Left cardiac atrium (tissue), 4 donors: ENCODE measurements around the gene APLF. TPM values are rescaled to one million over a fixed set of nuclear protein-coding genes. Genes with fewer than 3 reads are reported as not detected.
"Not testable (repeated sequence)": the region's sequence is repeated elsewhere in the genome, so short reads cannot be mapped to it uniquely, and the experiment has no call there.

Experiments used
- ATAC-seq, 2 donors: fragments of 200-7000 bp; cut with Tn5 transposase; one replicate each; pipeline ENCODE4 v1.9.1; 2020; ENCODE audit warnings: mild to moderate bottlenecking in 2 of 2, moderate library complexity in 2 of 2
- DNase-seq: peaks from one replicate; pipeline ENCODE4 v3.0.0-alpha.2; 2020
- intact Hi-C, 2 donors: fragments of 100-400 bp; cut with DNase I; formaldehyde crosslinking; loops; one replicate each; pipeline versions ENCODE4 v1.14.1 to v1.15.1; 2022 to 2023
- total RNA-seq, 2 donors: library from RNA; stranded (reverse); fragmentation: NEBNext Ultra II Directional; extraction: Animal tissue kit (Norgen Biotek cat#: 25700); gene quantifications; one replicate each; pipeline ENCODE4 v1.2.1, GENCODE V29; 2021
- donor health status: DM: no; HTN: yes; CAD: no.
- donor health status: DM: no; HTN: yes; CAD: no; lungs with severe emphysema.
- donor health status: DM: yes; HTN: yes; CAD: no.
- donor health status: Dilated cardiomyopathy.

The APLF gene
- total RNA-seq, 2 donors from 2014 or later = 4.6 to 5.5 TPM

DNA sequence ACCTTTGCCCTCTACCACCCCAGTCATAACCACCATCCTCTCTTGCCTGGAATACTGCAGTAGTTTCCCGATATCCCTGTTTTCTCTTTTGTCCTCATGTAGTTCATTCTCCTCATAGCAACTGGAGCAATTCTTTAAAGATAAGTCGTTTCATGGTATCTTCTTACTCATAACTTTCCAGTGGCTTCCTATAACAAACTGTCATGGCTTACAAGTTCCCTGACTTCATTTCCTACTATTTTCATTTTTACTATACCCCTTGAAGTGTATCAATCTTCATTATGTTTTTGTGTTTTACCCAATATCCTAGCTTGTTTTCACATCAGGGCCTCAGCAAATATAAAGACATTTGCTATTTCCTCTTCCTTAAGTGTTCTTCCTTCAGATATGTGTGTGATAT is 92.3 kb downstream of the APLF start:
- intact Hi-C loops = no loop called here
- DNase-seq (no peak), ATAC-seq (no peak)

DNA sequence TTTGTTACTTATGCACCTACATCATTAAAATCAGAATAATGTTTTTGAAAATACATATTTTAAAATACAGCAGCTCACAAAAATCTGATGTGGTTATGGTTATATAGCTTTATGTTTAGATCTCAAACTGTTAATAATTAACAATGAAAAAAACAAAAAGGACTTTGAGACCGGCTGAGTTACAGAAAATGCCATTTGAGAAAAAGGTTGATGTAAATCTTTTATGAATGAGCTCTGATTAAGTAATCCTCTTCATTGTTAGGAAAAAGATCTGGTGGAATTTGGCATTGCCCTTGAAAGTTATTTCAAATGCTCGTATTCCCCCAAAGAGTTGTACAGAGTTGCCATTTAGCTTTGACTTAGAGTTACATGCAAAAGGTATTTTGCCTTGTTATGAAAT is 93.2 kb downstream of the APLF start:
- DNase-seq (no peak), ATAC-seq (no peak)
- intact Hi-C loops = no loop called here

DNA sequence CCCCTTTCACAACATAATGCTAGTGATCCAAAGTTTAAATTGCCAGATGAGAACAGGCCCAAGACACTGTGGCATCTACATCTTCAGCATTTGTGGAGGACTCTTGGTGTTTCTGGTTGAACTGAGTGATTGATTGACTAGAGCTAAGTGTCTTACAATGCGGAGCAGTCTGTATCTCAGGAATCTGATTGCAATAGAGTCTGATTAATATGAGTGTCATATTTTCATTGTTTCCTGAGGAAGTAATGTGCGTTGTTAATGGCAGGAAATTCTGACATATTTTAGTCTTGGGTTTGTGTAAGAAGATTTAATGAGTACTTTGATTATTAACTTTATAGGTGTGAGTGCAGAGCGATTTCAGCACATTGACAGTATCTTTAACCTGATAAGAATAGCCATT is 94.0 kb downstream of the APLF start:
- no peak for DNase-seq
- ATAC-seq = no peak
- intact Hi-C loops = no loop called here

DNA sequence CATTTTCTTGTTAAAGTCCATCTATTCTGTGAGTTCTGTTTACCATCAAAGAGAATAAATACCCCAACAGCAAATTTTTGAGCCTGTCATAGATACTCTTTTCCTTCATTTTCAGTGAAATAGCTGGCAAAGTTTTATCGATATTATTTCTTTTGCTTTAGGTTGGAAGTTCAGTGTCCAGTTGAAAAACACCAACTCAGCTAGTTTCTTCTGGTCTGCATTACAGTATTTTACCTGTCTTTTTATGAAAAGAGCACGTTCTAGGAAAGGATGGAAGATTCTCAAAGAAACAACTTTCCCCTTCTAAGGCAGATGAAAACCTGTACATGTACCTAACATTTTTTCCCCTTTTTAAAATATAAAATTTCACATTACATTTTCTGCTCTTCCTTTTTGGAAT is 95.5 kb downstream of the APLF start:
- ATAC-seq (no peak), DNase-seq (no peak)
- intact Hi-C loops = no loop called here

DNA sequence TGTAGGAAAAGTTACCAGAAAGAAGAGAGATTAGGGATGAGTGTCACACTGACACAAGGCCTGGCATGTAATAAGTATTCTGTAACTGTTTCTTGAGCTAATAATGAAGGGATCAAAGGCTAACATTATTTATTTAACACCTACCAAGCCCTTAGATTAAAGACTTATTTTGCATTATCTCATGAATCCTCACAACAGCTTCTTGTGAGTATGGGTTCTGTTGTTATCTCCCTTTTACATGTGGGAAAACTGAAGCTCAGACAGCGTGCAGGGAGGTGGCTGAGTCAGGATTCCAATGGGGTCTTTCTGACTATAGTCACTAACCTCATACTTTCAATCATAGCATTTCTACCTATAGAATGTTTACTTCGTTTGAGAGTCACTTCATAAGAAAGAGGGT is 97.0 kb downstream of the APLF start:
- intact Hi-C loops = no loop called here
- DNase-seq (no peak), ATAC-seq (no peak)

DNA sequence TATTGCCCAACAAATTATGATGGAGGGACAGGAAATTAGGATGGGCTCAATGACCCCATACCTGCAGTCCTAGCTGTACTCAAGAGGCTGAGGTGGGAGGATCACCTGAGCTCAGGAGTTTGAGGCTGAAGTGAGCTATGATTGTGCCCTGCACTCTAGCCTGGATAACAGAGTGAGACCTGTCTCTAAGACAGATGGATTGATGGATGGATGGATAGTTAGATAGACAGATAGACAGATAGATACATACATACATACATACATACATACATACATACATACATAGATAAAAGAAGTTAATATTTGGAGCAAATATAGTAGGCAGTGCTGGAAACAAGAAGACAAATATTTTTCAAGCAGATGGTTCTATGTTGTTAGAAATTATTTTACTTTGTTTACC is 97.9 kb downstream of the APLF start:
- DNase-seq = no peak
- intact Hi-C loops = no loop called here
- ATAC-seq = no peak

DNA sequence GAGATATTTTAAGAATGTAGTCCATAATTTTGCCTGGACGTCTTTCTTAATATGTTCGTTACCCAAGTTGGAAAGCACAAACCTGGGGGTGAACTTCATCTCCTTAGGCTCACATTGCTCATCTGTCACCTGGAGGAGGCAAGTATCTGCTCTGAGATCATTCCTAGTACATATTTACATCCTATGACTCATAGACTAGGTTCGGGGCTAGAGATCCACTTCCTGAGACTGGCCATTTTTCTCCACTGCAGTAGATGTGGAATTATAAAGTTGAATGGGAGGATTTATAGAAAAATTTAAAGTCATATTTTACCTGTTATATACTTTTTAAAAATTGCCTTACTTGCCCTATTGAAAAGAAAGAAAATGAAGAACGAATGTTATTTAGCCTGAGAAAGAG is 98.5 kb downstream of the APLF start:
- intact Hi-C loops = no loop called here
- no peak for DNase-seq
- no peak for ATAC-seq

DNA sequence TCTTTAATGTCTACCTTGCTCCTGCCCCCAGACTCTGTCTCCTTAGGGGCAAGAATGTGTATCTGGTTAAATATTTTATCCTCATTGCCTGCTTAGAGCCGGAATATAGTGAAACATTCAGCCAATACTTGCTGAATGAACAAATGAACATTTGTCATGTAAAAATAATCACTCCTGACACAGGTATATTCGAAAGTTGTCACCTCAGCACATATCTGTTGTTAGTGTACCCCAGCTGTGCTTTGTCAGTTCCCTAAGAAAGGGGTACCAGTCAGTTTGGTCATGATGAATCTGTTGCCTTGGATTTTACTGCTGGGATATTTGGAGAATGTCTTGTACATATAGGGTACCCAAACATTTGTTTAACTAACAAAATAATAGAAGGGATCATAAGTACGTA is 99.0 kb downstream of the APLF start:
- intact Hi-C loops = no loop called here
- no peak for ATAC-seq
- DNase-seq = no peak

DNA sequence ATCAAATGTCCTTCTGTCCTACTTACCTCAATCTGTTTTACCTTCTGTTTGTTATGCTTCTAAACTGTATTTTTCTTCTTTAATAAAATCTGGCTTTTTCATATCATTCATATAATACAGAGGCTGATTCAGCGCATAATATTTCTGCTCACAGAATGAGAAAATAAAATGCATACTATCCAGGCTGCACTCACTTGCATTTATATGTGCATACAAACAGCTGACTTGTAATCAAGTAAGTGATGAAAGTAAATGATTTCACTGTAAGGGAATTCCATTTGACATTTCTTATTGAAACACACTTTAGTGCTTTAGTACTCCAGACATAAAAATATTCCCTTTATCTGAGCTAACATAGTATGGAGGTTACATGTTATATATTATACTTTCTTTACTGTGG is 100.7 kb downstream of the APLF start:
- no peak for DNase-seq
- intact Hi-C loops = no loop called here
- no peak for ATAC-seq

DNA sequence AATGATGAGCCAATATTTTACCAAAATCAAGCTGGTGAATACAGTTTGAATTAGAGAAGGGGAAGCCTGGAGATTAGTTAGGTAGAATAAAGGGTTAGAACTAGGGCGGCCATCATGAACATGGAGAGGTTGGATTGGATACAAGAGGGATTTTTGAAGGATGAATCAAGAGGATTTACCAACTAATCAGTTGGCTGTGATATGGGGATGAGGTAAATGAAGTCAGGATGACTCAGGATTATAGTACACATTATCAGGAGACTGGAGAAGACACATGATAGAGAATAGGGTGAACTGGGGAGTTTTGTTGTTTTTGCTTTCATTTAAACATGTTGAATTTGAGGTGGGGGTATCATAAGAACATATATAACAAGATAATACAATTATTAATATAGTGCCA is 102.2 kb downstream of the APLF start:
- no peak for DNase-seq
- peak in 1 of 2 donors; percentile 27 for ATAC-seq
- intact Hi-C loops = no loop called here

DNA sequence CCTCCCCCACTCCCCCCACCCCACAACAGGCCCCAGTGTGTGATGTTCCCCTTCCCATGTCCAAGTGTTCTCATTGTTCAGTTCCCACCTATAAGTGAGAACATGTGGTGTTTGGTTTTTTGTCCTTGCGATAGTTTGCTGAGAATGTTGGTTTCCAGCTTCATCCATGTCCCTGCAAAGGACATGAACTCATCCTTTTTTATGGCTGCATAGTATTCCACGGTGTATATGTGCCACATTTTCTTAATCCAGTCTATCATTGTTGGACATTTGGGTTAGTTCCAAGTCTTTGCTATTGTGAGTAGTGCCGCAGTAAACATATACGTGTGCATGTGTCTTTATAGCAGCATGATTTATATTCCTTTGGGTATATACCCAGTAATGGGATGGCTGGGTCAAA is 103.0 kb downstream of the APLF start:
- DNase-seq, ATAC-seq, intact Hi-C loops: not testable (repeated sequence)

DNA sequence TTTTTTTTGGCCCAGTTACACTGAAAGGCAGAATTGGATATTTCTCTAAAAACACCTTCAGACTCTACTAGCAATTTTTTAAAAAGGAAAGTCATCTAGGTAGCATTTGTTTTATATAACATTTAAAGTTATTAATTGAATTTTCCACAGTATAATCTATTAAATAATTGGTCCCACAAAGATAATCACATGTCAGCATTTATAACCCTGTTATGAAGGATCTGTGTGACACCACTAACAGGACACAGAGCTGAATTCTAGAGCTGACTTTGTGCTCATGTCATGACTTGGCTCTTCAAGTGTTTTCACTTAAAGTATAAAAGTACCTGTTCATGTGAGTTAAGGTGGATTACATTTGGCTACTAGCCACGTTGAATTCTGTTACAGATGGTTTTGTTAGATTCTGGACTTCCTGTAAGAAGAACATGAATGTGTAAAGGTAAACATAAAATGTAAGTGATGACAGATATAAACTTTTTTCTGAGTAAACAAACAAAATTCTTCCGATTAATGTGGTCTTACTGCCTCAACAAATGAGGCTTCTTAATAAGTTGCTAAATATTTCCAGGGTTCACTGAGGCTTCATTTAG is 106.9 kb downstream of the APLF start:
- no peak for ATAC-seq

DNA sequence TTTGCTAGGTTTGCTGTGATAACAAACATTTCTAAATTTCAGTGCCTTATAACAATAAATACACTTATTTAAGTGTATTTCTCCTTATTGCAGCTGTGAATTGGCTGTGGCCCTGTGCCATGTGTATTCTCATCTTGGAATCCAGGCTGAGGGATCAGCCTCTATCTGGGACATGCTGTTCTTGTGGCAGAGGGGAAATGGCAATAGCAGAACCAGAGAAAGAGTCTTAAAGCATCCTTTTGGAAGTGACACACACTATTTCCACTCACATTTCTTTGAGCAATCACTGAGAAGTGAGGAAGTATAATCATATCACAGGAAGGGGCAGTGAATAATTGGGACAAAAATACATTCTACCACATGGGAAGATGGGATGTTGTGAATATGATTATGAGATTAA is 109.8 kb downstream of the APLF start:
- no peak for ATAC-seq
- intact Hi-C loops = no loop called here
- no peak for DNase-seq

More for the DNA sequence above, 106.9 kb downstream of the APLF start:
- DNase-seq = no peak
- intact Hi-C loops = no loop called here

DNA sequence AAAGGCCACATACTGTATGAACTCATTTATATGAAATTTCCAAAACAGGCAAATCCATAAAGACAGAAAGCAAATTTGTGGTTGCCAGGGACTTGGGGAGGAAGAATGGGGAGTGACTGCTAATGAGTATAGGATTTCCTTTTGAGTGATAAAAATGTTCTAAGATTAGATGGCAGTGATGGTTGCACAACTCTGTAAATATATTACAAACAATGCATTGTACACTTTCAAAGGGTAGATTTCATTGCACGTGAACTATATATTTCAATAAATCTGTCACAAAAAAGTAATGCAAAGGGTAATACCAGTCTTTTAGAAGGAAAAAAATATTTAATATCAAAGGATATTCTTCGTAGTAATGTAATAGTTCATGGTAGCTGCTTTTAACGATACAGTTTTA is 112.3 kb downstream of the APLF start:
- ATAC-seq (no peak), DNase-seq (no peak)
- intact Hi-C loops = no loop called here

DNA sequence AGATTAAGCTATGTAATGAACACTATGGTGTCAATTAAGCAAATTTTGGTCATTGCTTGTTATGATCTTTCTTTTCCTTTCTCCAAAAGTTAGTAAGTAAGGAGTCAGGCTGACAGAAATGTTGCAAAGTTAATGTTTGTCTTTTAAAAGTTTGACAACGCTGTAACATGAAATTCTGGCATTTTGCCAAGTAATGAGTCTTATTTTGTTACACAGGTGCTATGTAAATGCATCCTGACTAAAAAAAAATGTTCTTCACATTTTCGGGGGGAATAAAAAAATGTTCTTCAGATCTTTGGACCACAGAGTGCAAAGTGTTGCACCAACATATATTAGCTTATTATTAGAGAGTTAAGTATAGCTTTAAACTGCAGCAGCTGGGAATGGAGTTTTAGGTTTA is 121.2 kb downstream of the APLF start:
- DNase-seq = no peak
- intact Hi-C loops = no loop called here
- ATAC-seq = no peak

DNA sequence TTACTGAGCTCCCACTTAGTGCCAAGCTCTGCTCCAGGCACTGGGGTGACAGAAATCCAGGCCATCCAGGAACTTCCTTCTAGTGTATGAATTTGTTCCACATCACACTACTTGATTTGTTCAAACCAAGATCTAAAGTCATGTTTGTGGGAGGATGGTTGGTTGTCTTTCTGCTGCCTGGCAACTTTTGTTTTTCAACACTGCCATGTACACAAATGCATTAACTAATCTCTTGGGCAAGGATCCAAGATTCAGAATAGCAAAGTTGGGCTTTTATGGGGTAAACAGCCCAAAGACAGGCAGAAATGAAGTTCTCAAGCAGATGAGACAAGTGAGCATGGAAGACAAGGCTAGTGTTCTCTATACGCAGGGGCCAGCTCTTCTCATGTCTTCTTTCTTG is 122.6 kb downstream of the APLF start:
- intact Hi-C loops = loop anchor here in 1 of 2 donors (10.0 kb wide), 1 partner anchor 105 kb away; no protein-coding TSS in a partner anchor
- DNase-seq = no peak

DNA sequence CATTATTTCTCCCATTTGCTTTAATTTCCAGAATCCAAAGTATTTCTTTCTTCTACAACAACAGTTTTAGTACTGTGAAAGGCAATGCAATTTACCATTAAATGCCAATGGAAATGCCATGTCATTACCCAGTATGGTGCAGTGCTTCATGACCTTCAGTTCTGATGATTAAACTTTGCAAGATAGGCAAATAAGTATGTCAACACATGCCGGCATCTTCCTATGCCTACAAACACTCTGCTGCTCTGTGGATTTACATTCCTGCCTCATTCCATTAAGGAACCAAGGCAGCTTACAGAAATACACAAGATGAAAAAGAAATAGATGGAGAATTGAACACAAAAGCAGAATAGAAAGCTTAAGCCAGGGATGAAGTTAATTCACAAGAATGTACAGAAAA is 123.3 kb downstream of the APLF start:
- DNase-seq = no peak
- ATAC-seq = no peak
- intact Hi-C loops = loop anchor here in 1 of 2 donors (10.0 kb wide), 1 partner anchor 106 kb away; no protein-coding TSS in a partner anchor

More for the DNA sequence above, 122.6 kb downstream of the APLF start:
- ATAC-seq = no peak

DNA sequence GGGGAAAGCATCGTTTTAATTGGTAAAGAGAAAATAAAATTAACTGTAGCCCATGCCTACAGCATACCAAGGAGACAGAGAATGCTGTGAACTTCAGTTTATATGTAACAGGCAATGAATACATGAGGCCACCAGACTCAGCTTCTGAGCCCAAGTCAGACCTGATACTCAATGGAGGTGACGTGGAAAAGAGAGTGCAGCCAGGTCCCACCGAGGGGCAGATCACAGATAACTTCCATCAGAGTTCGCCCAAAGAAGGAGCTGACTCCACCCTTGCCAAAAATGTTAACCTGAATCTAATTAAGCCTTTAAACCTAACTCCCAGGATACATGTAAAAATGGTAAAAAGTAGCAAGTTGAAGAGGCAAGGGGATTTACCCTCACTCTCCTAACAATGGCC is 123.8 kb downstream of the APLF start:
- DNase-seq (no peak), ATAC-seq (no peak)
- intact Hi-C loops = loop anchor here in 1 of 2 donors (10.0 kb wide), 1 partner anchor 106 kb away; no protein-coding TSS in a partner anchor

DNA sequence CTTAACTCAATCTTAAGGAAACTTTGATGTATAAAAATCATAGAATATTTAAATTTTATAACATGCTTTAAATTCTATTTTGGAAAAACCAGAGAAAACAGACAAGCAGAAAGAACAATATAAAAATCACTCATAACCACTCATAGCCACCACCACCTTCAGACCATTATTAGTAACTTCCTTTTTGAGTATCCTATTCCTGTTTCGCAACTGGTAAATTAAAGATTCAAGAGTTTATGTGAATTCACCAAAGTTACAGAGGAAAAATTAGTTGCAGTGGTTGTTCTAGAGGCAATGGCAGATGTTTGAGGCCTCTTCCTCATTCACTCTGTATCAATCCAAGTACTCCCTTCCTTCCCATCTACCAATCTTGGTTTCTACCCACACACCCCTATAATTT is 126.7 kb downstream of the APLF start:
- ATAC-seq (no peak), DNase-seq (no peak)
- intact Hi-C loops = loop anchor here in 1 of 2 donors (10.0 kb wide), 1 partner anchor 109 kb away; no protein-coding TSS in a partner anchor

DNA sequence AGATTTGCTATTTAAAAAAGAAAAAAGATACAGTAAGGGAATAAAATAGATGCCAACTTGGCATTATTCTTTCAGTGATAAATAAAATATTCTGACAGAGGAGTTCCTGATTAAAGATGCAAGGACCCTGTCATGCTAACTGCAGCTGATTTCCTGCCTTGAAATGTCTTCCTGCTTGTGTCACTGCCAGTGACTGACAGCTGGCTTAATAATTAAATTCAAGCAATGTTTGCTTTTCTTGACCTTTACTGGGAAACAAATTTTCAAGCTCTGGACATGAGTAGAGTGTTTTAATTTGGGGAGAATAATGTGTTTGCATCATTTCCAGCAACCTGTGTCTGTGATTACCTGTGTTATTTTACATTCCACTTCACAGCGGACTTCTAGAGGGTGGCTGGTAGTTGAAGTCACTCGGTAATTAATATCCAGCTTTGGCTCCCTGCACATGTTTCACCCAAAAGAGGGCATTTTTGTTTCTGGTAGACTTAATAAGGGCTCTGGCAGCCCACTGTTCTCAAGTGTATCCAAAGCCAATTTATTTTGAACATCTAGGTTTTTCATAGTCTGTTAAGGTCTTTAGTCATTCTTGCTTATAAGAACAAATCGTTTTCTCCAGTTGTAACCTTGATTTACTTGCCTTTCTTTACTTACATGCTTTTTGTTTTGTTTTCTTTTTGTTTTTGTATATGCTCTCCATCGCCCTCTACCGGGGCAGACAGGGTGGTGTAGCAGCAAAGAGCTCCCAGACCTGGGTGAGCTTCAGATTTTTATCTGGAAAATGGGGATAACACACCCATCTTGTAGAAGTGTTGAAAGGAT is 127.5 kb downstream of the APLF start:
- intact Hi-C loops = loop anchor here in 1 of 2 donors (10.0 kb wide), 1 partner anchor 110 kb away; no protein-coding TSS in a partner anchor
- ATAC-seq = peak in 1 of 2 donors; percentile 23
- peak; percentile 23 for DNase-seq

DNA sequence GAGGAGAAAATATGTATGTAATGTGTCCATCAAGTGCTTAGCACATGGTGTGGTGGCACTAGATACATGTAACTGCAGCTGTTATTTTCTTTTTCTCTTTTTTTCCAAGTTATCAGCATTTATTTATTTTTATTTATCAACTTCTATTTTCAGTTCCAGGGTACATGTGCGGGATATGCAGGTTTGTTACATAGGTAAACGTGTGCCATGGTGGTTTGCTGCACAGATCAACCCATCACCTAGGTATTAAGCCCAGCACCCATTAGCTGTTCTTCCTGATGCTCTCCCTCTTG is 128.1 kb downstream of the APLF start:
- not testable (repeated sequence) for DNase-seq, ATAC-seq
- intact Hi-C loops = loop anchor here in 1 of 2 donors (10.0 kb wide), 1 partner anchor 111 kb away; no protein-coding TSS in a partner anchor
